A204.1 (cell line): ENCODE data around the gene ZBTB33.

Experiments
- FAIRE-seq: peaks from 2 replicates; lab custom pipeline; 2012; peaks lifted over from hg19 to GRCh38; lab: Jason Lieb, UNC

The ZBTB33 gene

DNA sequence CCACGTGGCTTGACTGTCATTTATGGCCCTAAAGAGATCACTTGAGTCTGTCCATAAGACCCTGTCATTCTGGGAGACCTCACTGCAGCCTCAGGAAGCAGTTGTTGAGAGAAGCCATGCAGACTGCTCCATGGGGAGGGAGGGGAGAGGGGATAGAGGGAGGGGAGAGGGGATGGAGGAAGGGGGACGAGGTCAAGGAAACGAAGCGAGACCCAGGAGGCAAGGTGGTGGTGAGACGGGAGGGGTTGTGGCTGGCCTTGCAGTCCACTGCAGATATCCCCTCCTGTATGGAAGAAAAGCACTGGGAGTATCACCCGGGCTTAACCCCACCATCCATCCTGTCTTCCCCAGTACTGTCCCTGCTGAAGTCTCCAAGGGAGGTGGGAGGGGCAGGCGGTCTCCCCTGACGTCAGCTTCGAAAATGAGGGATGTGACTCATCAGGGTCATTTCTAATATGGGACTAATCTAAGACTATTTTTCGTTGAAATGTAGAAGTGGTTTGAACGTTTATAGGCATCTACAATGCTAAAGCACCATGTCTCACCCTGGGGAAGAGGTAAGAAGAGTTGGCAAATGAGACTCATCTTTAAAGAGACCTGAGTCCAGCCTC is 55.0 kb downstream of the ZBTB33 start:
- FAIRE-seq: no peak

DNA sequence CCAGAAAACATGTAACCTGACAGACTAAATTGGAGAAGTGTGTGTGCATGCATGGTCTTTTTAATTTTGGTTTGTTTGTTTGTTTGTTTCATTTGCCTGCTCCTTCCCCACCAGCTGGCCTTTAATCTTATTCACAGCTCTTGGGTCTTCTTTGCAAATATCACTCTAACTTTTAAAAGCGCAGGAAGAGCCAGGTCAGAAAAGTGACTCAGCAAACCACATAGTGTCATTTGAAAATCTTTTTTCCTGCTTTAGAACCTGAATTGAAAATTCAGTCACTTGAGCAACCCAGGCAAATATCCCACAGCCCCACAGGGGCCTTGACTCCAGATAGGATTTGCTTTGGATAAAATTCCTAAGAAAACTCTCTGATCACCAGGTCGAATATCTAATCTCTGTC is 56.0 kb downstream of the ZBTB33 start:
- no peak for FAIRE-seq
